Right lobe of liver (tissue), 6 donors: ENCODE measurements around the gene PRKCD. TPM values are rescaled to one million over a fixed set of nuclear protein-coding genes. Genes with fewer than 3 reads are reported as not detected.
A peak's percentile ranks its signal among the peaks of the same experiment; 100 is the strongest.

ENCODE experiments used
- ATAC-seq, 4 donors: fragments of 200-7000 bp; cut with Tn5 transposase; one replicate each; pipeline ENCODE4 v1.9.1; 2020; ENCODE audit warnings: mild to moderate bottlenecking in 4 of 4, moderate library complexity in 4 of 4
- DNase-seq, 3 donors: peaks; one replicate each; pipeline ENCODE4 v3.0.0-alpha.2; 2020
- H3K27ac ChIP-seq, 3 donors: fragments of 200-600 bp; one replicate each; pipeline ENCODE4 v1.8.0; 2022
- H3K27me3 ChIP-seq, 2 donors: fragments of 200-600 bp; one replicate each; pipeline ENCODE4 v1.8.0; 2022
- H3K36me3 ChIP-seq, 4 donors: fragments of 200-600 bp; sonication (generic) in 1 of 4; one replicate each; pipeline versions ENCODE4 v1.5.1 to v1.8.0; 2017 to 2022; ENCODE audit warnings: control low read depth in 1 of 4
- H3K4me1 ChIP-seq, 4 donors: fragments of 200-600 bp; sonication (generic) in 1 of 4; one replicate each; pipeline versions ENCODE4 v1.5.1 to v1.8.0; 2017 to 2022; ENCODE audit warnings: control low read depth in 1 of 4
- H3K4me3 ChIP-seq, 3 donors: fragments of 200-600 bp; one replicate each; pipeline ENCODE4 v1.8.0; 2022
- H3K9me3 ChIP-seq, 4 donors: fragments of 200-600 bp; sonication (generic) in 1 of 4; one replicate each; pipeline versions ENCODE4 v1.5.1 to v1.8.0; 2017 to 2022; ENCODE audit warnings: control low read depth in 1 of 4
- POLR2A ChIP-seq: fragments of 450-650 bp; IDR thresholded peaks from one replicate; pipeline ENCODE4 v1.6.1; 2017; ENCODE audit warnings: antibody characterized with exemption, mild to moderate bottlenecking
- WGBS: methylation state at CpG from one replicate; pipeline ENCODE4 v1.1.6; 2018; ENCODE audit warnings: low coverage, low lambda C conversion rate; ENCODE audit not compliant: insufficient coverage; ENCODE audit errors: missing lambda C conversion rate; 5-methylcytosine and 5-hydroxymethylcytosine counted together
- intact Hi-C, 2 donors: fragments of 100-400 bp; cut with DNase I; formaldehyde crosslinking; loops; one replicate each; pipeline versions ENCODE4 v1.11.2 to v1.14.1; 2022
- total RNA-seq, 6 experiments: library from RNA; depleted of rRNA in 2 of 6; stranded (reverse); fragments of >200 nt in 2 of 6; fragmentation: NEBNext Ultra II Directional in 3 of 6; extraction: Animal tissue kit (Norgen Biotek cat#: 25700) in 3 of 6; gene quantifications; one replicate each; pipeline versions ENCODE4 v1.1.0 to v1.2.4, GENCODE V29; 2016 to 2023
- TF ChIP-seq, protein P1 (sequence below), 4 donors: fragments of 200-600 bp in 3 of 4; fragments of 450-650 bp in 1 of 4; IDR thresholded peaks; one replicate each; pipeline versions ENCODE4 v1.5.1 to v1.8.0; 2016 to 2022; ENCODE audit warnings: antibody characterized with exemption in 4 of 4, mild to moderate bottlenecking in 2 of 4
- donor health status: DM: no; HTN: yes; CAD: no.
- donor health status: DM: no; HTN: no; CAD: no.
- donor health status: DM: no; HTN: no; CAD: no.
- donor health status: DM: no; HTN: yes; CAD: no.
- donor health status: DM: no; HTN: yes; CAD: no.

Gene PRKCD
- total RNA-seq, 6 experiments from 2014 or later = 3.5 to 8.3 (median 5.1) TPM

DNA sequence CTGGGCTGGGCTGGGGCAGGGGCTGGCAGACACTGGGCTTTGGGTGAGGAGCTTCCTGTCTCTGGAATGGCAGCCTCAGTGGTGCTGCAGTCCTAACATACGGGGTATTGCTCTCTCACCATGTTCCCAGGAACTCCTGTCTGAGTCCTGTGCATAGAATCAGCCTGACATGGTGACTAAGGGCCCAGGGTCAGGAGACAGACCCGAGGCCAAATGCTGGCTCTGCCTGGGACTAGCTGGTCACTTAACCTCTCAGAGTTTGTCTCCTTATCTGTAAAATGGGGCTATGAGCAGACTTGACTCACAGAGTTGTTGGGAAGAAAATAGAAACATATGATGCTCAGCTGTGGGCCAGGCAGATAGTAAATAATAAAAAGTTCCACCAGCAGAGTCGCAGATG lies 28.3 kb downstream of the PRKCD start:
- Histone ChIP-seq H3K9me3 (no peaks in the 10 kb centered on the region), H3K4me1 (no peaks in the 10 kb centered on the region), H3K36me3 (peaks cover 0 to 3% (median 0%) of the 10 kb centered on the region in 4 donors), H3K27me3 (no peaks in the 10 kb centered on the region), H3K4me3 (no peak overlapping the region), H3K27ac (no peak overlapping the region)
- ATAC-seq (no peak), DNase-seq (no peak)
- TF ChIP-seq POLR2A = no peak
- TF ChIP-seq, protein P1, sequence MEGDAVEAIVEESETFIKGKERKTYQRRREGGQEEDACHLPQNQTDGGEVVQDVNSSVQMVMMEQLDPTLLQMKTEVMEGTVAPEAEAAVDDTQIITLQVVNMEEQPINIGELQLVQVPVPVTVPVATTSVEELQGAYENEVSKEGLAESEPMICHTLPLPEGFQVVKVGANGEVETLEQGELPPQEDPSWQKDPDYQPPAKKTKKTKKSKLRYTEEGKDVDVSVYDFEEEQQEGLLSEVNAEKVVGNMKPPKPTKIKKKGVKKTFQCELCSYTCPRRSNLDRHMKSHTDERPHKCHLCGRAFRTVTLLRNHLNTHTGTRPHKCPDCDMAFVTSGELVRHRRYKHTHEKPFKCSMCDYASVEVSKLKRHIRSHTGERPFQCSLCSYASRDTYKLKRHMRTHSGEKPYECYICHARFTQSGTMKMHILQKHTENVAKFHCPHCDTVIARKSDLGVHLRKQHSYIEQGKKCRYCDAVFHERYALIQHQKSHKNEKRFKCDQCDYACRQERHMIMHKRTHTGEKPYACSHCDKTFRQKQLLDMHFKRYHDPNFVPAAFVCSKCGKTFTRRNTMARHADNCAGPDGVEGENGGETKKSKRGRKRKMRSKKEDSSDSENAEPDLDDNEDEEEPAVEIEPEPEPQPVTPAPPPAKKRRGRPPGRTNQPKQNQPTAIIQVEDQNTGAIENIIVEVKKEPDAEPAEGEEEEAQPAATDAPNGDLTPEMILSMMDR (IDR thresholded peaks at IDR 0.05) = no peak
- WGBS = 50% methylated on average over 1 of the region's 3 CpGs
- intact Hi-C loops = no loop called here

DNA sequence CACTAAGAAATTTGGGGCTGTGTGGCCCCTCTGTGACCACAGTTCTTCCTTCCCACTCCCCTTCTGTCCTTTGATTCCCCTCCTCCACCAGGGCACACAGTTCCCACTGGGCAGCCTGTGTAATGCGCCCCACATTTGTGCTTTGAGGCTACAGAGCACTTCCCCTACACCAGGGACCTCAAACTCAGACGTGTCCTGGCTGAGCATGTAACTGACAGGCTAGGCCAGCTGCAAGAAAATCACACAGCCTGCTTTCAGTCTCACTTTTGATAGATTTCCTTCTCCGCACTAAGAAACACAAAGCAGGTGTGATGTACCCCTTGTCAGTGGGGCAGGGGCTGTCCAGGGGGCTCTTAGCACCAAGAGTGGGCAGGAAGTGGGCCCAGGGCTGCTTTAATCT lies 29.6 kb downstream of the PRKCD start:
- no peak overlapping the region for H3K27ac ChIP-seq
- intact Hi-C loops = loop anchor here in 1 of 2 donors (5.0 kb wide), 1 partner anchor 73 kb away; no protein-coding TSS in a partner anchor
- H3K4me1 ChIP-seq = peaks cover 0 to 1% (median 0%) of the 10 kb centered on the region in 4 donors
- peaks cover 0 to 3% (median 0%) of the 10 kb centered on the region in 4 donors for H3K36me3 ChIP-seq
- no peaks in the 10 kb centered on the region for H3K9me3 ChIP-seq
- no peak overlapping the region for H3K4me3 ChIP-seq
- 58% methylated on average over 3 of the region's 3 CpGs for WGBS
- DNase-seq (no peak), ATAC-seq (no peak)
- no peak for TF ChIP-seq POLR2A
- TF ChIP-seq, protein P1 (IDR thresholded peaks at IDR 0.05) = no peak
- H3K27me3 ChIP-seq = no peaks in the 10 kb centered on the region

DNA sequence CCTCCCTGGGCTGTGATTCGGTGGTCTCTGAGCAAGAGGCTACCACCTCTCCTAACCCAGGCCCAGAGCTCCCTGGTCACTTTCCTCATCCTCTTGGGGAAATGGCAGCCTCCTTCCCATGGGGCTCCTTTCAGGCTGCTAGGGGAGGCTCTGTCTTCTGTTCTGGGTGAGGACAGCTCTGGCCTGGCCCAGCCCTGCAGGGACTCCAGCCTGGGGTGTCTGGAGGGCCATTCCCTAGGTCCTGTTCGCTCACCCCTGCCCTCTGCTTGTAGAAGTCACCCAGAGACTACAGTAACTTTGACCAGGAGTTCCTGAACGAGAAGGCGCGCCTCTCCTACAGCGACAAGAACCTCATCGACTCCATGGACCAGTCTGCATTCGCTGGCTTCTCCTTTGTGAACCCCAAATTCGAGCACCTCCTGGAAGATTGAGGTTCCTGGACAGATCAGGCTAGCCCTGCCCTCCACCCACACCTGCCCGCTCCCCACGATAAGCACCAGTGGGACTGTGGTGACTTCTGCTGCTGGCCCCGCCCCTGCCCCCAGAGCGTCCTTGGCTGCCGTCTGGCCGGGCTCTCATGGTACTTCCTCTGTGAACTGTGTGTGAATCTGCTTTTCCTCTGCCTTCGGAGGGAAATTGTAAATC lies 30.9 kb downstream of the PRKCD start:
- 60% methylated on average over 8 of the region's 16 CpGs for WGBS
- no peak for DNase-seq
- no peaks in the 10 kb centered on the region for H3K9me3 ChIP-seq
- ATAC-seq = no peak
- intact Hi-C loops = loop anchor here in 1 of 2 donors (5.0 kb wide), 1 partner anchor 75 kb away; no protein-coding TSS in a partner anchor
- H3K27ac ChIP-seq = no peak overlapping the region
- H3K4me1 ChIP-seq = peaks cover 0 to 4% (median 0%) of the 10 kb centered on the region in 4 donors
- no peak overlapping the region for H3K4me3 ChIP-seq
- peaks cover 0 to 3% (median 0%) of the 10 kb centered on the region in 4 donors for H3K36me3 ChIP-seq
- TF ChIP-seq POLR2A = no peak
- TF ChIP-seq, protein P1 (IDR thresholded peaks at IDR 0.05) = no peak
- no peaks in the 10 kb centered on the region for H3K27me3 ChIP-seq

DNA sequence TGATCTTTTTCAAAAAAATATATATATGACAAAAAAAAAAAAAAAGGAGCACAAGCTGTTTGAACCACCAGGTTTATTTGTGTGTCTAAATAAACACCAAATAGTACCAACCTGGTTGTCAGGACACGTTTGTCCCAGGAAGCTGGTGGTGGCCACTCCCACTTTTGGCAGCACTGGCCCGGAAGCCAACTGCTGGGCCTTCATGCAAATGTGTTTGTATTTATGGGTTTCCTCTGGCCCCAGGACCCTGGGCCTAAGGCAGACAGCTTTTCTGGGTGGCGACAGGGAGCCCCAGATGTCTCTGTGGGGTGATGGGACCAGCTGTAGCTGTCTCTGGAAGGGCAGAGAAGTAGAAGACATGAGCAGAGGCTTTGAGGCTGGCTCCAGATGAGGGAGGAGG lies 31.6 kb downstream of the PRKCD start:
- no peak for TF ChIP-seq POLR2A
- TF ChIP-seq, protein P1 (IDR thresholded peaks at IDR 0.05) = no peak
- Histone ChIP-seq H3K4me3 (no peak overlapping the region), H3K27ac (no peak overlapping the region), H3K9me3 (no peaks in the 10 kb centered on the region), H3K36me3 (peaks cover 0 to 3% (median 0%) of the 10 kb centered on the region in 4 donors), H3K4me1 (peaks cover 0 to 4% (median 0%) of the 10 kb centered on the region in 4 donors), H3K27me3 (no peaks in the 10 kb centered on the region)
- intact Hi-C loops = loop anchor here in 1 of 2 donors (5.0 kb wide), 1 partner anchor 75 kb away; no protein-coding TSS in a partner anchor
- ATAC-seq = peak in 3 of 4 donors; percentile 10 to 30 (median 28)
- 13% methylated on average over 2 of the region's 3 CpGs for WGBS
- DNase-seq = peak in 1 of 3 donors; percentile 45
